Coronary artery (tissue), 2 donors: Measurements from ENCODE around the gene SUPT5H.

Experiments used
- DNase-seq: peaks from one replicate; pipeline ENCODE4 v3.0.0-alpha.2; 2017; ENCODE audit warnings: low spot score
- H3K27ac ChIP-seq, 2 donors: fragments of 200-600 bp; sonication (generic); one replicate each; pipeline ENCODE4 v1.5.1; 2016 to 2019
- H3K4me3 ChIP-seq: fragments of 200-600 bp; sonication (generic); 2 replicates; pipeline ENCODE4 v1.5.1; 2016; ENCODE audit warnings: mild to moderate bottlenecking, moderate library complexity
- TF ChIP-seq, protein P1 (sequence below): fragments of 200-600 bp; sonication (generic); IDR thresholded peaks from one replicate; pipeline ENCODE4 v1.5.1; 2019; ENCODE audit warnings: antibody characterized with exemption

Gene SUPT5H

DNA sequence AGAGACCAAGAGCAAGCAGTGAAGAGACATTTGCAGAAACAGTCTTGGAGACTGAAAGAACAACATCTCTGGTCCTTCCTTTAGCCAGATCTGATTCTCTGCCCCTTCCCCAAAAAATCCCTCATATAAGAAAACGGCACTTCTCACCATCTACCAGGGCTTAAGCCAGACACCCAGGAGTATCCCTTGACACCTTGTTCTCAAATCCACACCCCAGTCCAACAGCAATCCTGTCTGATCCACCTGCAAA lies 34.6 kb upstream of the SUPT5H start:
- Histone ChIP-seq H3K27ac (peak overlapping the region; percentile 99 to 100), H3K4me3 (peak overlapping the region; percentile 97)
- TF ChIP-seq, protein P1, sequence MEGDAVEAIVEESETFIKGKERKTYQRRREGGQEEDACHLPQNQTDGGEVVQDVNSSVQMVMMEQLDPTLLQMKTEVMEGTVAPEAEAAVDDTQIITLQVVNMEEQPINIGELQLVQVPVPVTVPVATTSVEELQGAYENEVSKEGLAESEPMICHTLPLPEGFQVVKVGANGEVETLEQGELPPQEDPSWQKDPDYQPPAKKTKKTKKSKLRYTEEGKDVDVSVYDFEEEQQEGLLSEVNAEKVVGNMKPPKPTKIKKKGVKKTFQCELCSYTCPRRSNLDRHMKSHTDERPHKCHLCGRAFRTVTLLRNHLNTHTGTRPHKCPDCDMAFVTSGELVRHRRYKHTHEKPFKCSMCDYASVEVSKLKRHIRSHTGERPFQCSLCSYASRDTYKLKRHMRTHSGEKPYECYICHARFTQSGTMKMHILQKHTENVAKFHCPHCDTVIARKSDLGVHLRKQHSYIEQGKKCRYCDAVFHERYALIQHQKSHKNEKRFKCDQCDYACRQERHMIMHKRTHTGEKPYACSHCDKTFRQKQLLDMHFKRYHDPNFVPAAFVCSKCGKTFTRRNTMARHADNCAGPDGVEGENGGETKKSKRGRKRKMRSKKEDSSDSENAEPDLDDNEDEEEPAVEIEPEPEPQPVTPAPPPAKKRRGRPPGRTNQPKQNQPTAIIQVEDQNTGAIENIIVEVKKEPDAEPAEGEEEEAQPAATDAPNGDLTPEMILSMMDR = no peak
- DNase-seq = no peak

DNA sequence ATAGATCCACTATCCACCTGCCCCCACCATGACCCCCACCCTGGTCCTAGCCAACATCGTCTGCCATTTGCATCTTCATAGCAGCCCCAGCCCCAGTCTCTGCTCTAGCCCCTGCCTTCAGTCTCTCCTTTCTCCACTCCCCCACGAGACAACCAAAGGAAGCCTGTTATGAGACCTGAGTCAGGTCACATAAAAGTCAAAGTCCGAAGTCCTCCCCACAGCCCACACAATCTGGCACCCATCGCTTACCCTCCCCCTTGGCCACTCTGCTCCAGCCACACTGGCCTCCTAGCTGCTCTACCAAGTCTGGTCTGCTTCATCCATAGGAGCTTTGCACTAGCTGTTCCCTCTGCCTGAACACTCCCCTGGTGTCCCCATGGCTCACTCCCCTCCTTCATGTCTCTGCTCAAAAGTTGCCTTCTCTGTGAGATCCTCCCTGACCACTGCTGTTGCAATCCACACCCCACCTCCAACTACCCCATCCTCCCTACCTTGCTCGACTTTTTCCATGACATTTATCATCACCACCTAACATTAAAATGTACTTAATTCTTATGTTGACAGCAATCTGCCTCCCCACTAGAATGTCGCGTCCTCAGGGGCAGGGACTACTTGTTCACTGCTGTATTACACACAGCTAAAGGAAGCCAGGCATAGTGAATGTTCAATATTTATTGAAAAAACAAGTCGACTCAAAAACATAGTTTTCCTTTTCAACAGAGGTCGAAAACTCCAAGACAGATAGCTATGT lies 34.1 kb upstream of the SUPT5H start:
- DNase-seq = peak; percentile 92
- TF ChIP-seq, protein P1 = no peak
- peak overlapping the region; percentile 99 to 100 for H3K27ac ChIP-seq
- peak overlapping the region; percentile 97 for H3K4me3 ChIP-seq

DNA sequence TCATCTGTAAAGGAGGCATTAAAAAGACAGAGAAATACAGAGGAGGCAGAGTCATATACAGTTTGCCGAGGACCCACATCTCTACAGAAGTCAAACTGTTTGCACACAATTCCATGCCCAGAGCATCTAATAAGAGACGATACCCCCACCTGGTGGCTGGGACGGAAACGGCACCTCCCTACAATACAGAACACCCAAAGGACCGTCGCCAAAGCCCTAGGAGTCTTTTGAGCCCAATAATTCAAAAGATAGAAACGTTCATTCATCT lies 33.6 kb upstream of the SUPT5H start:
- H3K27ac ChIP-seq = peak overlapping the region; percentile 99 to 100
- H3K4me3 ChIP-seq = peak overlapping the region; percentile 97
- DNase-seq = peak; percentile 95
- TF ChIP-seq, protein P1 = peak; percentile 84

DNA sequence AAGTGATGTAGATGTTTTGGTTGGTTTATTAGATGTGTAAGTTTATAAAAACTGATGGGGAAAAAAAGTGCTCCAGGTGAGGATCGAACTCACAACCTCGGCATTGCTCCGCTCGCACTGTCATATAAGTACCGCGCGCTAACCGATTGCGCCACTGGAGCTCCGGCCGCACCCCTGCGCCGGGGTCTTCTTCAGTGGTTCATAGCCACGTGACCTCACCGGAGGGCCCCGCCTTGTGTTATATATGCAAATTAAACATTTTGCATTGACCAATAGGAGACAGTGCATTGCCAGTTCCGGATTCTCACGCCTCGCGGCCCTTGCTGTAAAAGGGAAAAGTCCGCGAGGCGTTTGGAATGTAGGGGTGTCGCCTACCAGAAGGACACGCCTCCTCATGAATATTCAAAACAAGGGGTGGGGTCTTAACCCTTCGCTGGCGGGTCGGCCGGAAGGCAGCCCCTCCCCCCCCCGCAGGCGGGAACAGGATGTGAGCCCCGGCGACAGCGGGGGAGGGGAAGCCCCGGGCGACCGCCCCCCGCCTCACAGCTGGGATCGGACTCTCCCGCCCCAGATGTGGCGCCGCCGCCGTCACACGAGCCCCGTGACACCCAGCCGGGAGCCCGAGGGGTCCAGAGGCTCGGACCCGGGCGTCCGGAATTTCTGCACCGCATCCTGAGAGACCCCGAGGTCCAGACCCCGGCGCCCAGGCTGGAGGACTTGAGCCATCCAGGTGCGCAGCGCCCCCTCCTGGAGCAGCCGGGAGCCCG lies 33.1 kb upstream of the SUPT5H start, which contains the start of gene PLEKHG2:
TSS of gene PLEKHG2 (plus strand) at position 570 of the 767 bp plus-strand sequence. CDS start 1,418 bp downstream, outside the sequence.
- peak within 1 kb of the TSS; percentile 97 for H3K4me3 ChIP-seq
- H3K27ac ChIP-seq = peak within 1 kb of the TSS; percentile 99 to 100
- DNase-seq = peak; percentile 99
- TF ChIP-seq, protein P1 = peak; percentile 89

DNA sequence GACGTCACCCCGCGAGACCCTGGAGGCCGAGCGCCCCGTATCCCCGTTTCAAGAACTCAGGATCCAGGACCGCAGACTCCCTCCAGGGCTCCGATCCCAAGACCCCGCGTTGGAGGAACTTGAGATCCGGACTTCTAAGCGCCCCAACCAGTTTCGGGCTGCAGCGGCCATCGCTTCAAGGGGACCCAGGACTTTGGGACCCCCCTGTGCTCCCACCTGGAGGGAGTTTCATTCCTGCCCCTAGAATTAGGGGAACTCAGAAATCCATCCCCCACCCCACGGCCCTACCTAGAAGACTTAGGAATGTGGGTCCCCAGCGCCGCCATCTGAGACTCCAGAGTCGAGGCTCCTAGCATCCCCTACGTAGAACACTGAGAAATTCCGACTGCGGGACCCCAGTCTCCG lies 32.5 kb upstream of the SUPT5H start:
- DNase-seq = no peak
- TF ChIP-seq, protein P1 = peak; percentile 23
- peak overlapping the region; percentile 99 to 100 for H3K27ac ChIP-seq
- peak overlapping the region; percentile 97 for H3K4me3 ChIP-seq

DNA sequence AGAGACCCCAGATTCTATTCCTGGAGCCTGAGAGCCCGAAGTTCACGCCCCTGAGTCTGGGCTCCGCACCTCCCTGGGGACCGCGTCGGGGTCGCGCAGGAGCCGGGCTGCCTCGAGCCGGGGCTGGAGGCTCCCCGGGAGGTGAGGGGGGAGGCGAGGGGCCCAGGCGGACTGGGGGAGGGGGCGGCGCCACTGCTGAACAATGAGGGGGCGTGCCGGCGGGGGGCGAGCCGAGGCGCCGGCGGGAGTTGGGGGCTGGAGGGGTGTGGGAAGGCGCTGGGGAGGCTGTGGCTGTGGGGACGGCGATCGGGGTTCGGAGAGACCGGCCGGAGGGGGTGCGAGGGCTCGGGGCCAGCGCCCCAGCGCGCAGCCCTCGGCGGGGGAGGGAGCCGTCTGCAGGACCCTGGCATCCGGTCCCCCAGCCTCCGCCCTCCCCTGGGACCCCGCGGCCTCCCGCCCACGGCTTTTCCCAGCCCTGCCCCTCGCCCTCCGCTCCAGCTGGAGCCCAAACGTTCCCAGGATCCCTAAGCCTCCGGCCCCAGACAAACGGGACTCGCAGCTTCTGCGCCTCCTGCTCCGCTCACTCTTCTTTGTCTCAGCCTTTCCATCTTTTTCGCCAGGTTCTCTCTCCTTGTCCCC lies 32.0 kb upstream of the SUPT5H start:
- DNase-seq = no peak
- Histone ChIP-seq H3K27ac (peak overlapping the region; percentile 99 to 100), H3K4me3 (peak overlapping the region; percentile 97)
- TF ChIP-seq, protein P1 = no peak
